HCT116 (cell line): ENCODE measurements around the gene MMP26. TPM values are rescaled to one million over a fixed set of nuclear protein-coding genes. Genes with fewer than 3 reads are reported as not detected.

Experiments used
- ATAC-seq: fragments of 200-7000 bp; cut with Tn5 transposase; 2 replicates; pipeline ENCODE4 v1.9.1; 2020; ENCODE audit warnings: mild to moderate bottlenecking, moderate library complexity
- BruUV-seq: library from RNA; stranded (reverse); fragments of 400-500 nt; replicated peaks from 2 replicates; lab custom pipeline; 2021; lab: Mats Ljungman, UMichigan
- CTCF ChIA-PET: fragments of 300-600 bp; sonication (Branson Sonifier 250); formaldehyde crosslinking; loops from one replicate; lab custom pipeline; 2021; ENCODE audit warnings: antibody characterized with exemption; lab: Charles Lee
- POLR2A ChIA-PET: fragments of 300-600, 350-600 bp; sonication (Branson Sonifier 250); formaldehyde crosslinking; loops from one replicate; lab custom pipeline; 2021; ENCODE audit warnings: antibody characterized with exemption; lab: Charles Lee
- RAD21 ChIA-PET, 2 experiments: fragments of 300-600 bp; sonication (Branson Sonifier 250); formaldehyde crosslinking; loops; one replicate each; lab custom pipeline; 2023; ENCODE audit warnings: low total read pairs in 2 of 2; ENCODE audit not compliant: uncharacterized antibody in 2 of 2, unreplicated experiment in 2 of 2, low non-redundant PET in 1 of 2; lab: Charles Lee
- DNase-seq: peaks from one replicate; pipeline ENCODE4 v3.0.0-alpha.2; 2010; ENCODE audit warnings: low read depth, low spot score
- H2AFZ ChIP-seq: fragments of 200-600 bp; shearing (Covaris generic), sonication (generic); 2 replicates; pipeline ENCODE4 v1.6.1; 2017; ENCODE audit warnings: low read depth, mixed run types, mixed read lengths, antibody characterized with exemption, low read length; ENCODE audit not compliant: poor library complexity, severe bottlenecking
- H3K27ac ChIP-seq: 2 replicates; pipeline ENCODE4 v1.5.1; 2012; ENCODE audit warnings: low read depth, low read length
- H3K27me3 ChIP-seq: fragments of 200-600 bp; sonication (generic); 2 replicates; pipeline ENCODE4 v1.6.1; 2016; ENCODE audit warnings: mixed run types, low read length, mixed read lengths; ENCODE audit not compliant: insufficient read depth
- H3K36me3 ChIP-seq, 2 experiments: fragments of 200-500 bp in 1 of 2; fragments of 200-600 bp in 1 of 2; sonication (Bioruptor generic) in 1 of 2; sonication (generic) in 1 of 2; 2 replicates each; pipeline versions ENCODE4 v1.5.1 to v1.6.1; 2014 to 2016; ENCODE audit warnings: low read length in 2 of 2, inconsistent platforms in 1 of 2, mixed read lengths in 1 of 2, mixed run types in 1 of 2; ENCODE audit not compliant: insufficient read depth in 2 of 2, control insufficient read depth in 1 of 2
- H3K4me1 ChIP-seq, 2 experiments: fragments of 200-600 bp in 1 of 2; sonication (generic) in 1 of 2; 2 replicates each; pipeline versions ENCODE4 v1.5.1 to v1.6.1; 2012 to 2017; ENCODE audit warnings: low read length in 2 of 2, inconsistent platforms in 1 of 2, mild to moderate bottlenecking in 1 of 2, mixed read lengths in 1 of 2, mixed run types in 1 of 2, moderate library complexity in 1 of 2; ENCODE audit not compliant: insufficient read depth in 2 of 2, control insufficient read depth in 1 of 2
- H3K4me2 ChIP-seq: fragments of 200-600 bp; sonication (generic); 2 replicates; pipeline ENCODE4 v1.6.1; 2017; ENCODE audit warnings: mixed run types, low read length, mixed read lengths
- H3K4me3 ChIP-seq, 2 experiments: fragments of 200-600 bp in 1 of 2; sonication (generic) in 1 of 2; replicated peaks in 1 of 2; 2 replicates each; pipeline ENCODE4 v1.5.1; 2011 to 2016; ENCODE audit warnings: low read length in 2 of 2, control low read depth in 1 of 2, low read depth in 1 of 2, mild to moderate bottlenecking in 1 of 2, mixed read lengths in 1 of 2, mixed run types in 1 of 2
- H3K79me2 ChIP-seq: fragments of 200-600 bp; sonication (generic); 2 replicates; pipeline ENCODE4 v1.6.1; 2017; ENCODE audit warnings: mild to moderate bottlenecking, mixed run types, low read length, moderate library complexity, mixed read lengths; ENCODE audit not compliant: insufficient read depth
- H3K9ac ChIP-seq: fragments of 200-600 bp; sonication (generic); 2 replicates; pipeline ENCODE4 v1.6.1; 2016; ENCODE audit warnings: low read length, mixed read lengths
- H3K9me2 ChIP-seq: fragments of 200-600 bp; sonication (generic), shearing (Covaris generic); 2 replicates; pipeline ENCODE4 v1.6.1; 2017; ENCODE audit warnings: mixed run types, mild to moderate bottlenecking, moderate library complexity; ENCODE audit not compliant: insufficient read depth
- H3K9me3 ChIP-seq, 2 experiments: fragments of 200-500 bp in 1 of 2; fragments of 200-600 bp in 1 of 2; sonication (Bioruptor generic) in 1 of 2; sonication (generic) in 1 of 2; 2 replicates each; pipeline ENCODE4 v1.6.1; 2014 to 2017; ENCODE audit warnings: low read length in 2 of 2, mixed read lengths in 2 of 2, inconsistent platforms in 1 of 2, low read depth in 1 of 2, mild to moderate bottlenecking in 1 of 2, mixed run types in 1 of 2, moderate library complexity in 1 of 2; ENCODE audit not compliant: control insufficient read depth in 1 of 2, insufficient read depth in 1 of 2
- H4K20me1 ChIP-seq: fragments of 200-600 bp; sonication (generic), shearing (Covaris generic); 2 replicates; pipeline ENCODE4 v1.6.1; 2017; ENCODE audit warnings: mixed run types, mild to moderate bottlenecking, moderate library complexity; ENCODE audit not compliant: insufficient read depth
- CEBPB ChIP-seq: IDR thresholded peaks from 2 replicates; pipeline ENCODE4 v1.6.1; 2012; ENCODE audit warnings: low read depth
- EGR1 ChIP-seq: IDR thresholded peaks from 2 replicates; pipeline ENCODE4 v1.6.1; 2012; ENCODE audit warnings: low read depth
- FOSL1 ChIP-seq: IDR thresholded peaks from 2 replicates; pipeline ENCODE4 v1.6.1; 2012; ENCODE audit warnings: low read depth
- JUND ChIP-seq: IDR thresholded peaks from 2 replicates; pipeline ENCODE4 v1.6.1; 2012
- POLR2AphosphoS5 ChIP-seq: IDR thresholded peaks from 2 replicates; pipeline ENCODE4 v1.6.1; 2011; ENCODE audit warnings: mild to moderate bottlenecking, low read depth, low read length, moderate library complexity
- SIN3A ChIP-seq: IDR thresholded peaks from 2 replicates; pipeline ENCODE4 v1.6.1; 2012; ENCODE audit warnings: low read depth
- ZNF274 ChIP-seq: fragments of 200-500 bp; sonication (Bioruptor generic); IDR thresholded peaks from 2 replicates; pipeline ENCODE4 v1.6.1; 2014; ENCODE audit warnings: mild to moderate bottlenecking, low read depth, low read length, inconsistent platforms
- intact Hi-C: fragments of 100-400 bp; cut with micrococcal nuclease; formaldehyde crosslinking; loops from 2 replicates; pipeline ENCODE4 v1.10.0; 2022
- total RNA-seq: library from RNA; stranded (reverse); gene quantifications from one replicate; pipeline ENCODE4 v1.2.1, GENCODE V29; 2021; ENCODE audit not compliant: unreplicated experiment
- TF ChIP-seq, protein P1 (sequence below), 3 experiments: fragments of 200-600 bp in 1 of 3; sonication (generic) in 1 of 3; IDR thresholded peaks in 2 of 3; conservative IDR thresholded peaks in 1 of 3; 2 replicates each; pipeline ENCODE4 v1.5.1; 2012 to 2017; ENCODE audit warnings: low read depth in 2 of 3, low read length in 2 of 3, antibody characterized with exemption in 1 of 3, borderline replicate concordance in 1 of 3, control low read depth in 1 of 3, mild to moderate bottlenecking in 1 of 3, mixed read lengths in 1 of 3, mixed run types in 1 of 3, moderate library complexity in 1 of 3; ENCODE audit not compliant: insufficient read depth in 1 of 3
- TF ChIP-seq, protein P2 (sequence below): IDR thresholded peaks from 2 replicates; pipeline ENCODE4 v1.6.1; 2012; ENCODE audit warnings: low read depth
- TF ChIP-seq, protein P3 (sequence below): IDR thresholded peaks from 2 replicates; pipeline ENCODE4 v1.6.1; 2012
- TF ChIP-seq, protein P4 (sequence below): IDR thresholded peaks from 2 replicates; pipeline ENCODE4 v1.6.1; 2011; ENCODE audit warnings: mild to moderate bottlenecking, low read length, moderate library complexity; ENCODE audit not compliant: insufficient replicate concordance; ENCODE audit errors: extremely low read depth
- TF ChIP-seq, protein P5 (sequence below): IDR thresholded peaks from 2 replicates; pipeline ENCODE4 v1.6.1; 2012

MMP26 gene
- total RNA-seq, 1 experiment from 2014 or later = not detected

DNA sequence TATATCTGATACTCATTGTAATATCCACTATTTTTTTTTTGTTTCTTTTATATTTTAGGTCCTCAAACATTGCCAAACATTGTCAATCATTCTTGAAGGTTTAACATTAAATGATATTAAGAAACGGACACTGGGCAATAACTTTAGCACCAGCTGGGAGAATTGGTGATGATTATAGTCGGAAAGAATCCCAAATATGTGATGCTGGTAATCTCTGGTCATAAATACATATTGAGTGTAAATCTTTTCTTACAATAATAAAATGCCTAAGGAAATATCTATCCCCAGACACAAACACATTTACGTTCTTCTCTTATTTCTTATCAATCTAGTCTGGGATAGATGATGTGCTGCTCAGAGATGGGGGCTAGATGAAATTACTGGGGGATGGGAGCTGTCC lies 32.1 kb upstream of the MMP26 start (continued):
- TF ChIP-seq, protein P1, sequence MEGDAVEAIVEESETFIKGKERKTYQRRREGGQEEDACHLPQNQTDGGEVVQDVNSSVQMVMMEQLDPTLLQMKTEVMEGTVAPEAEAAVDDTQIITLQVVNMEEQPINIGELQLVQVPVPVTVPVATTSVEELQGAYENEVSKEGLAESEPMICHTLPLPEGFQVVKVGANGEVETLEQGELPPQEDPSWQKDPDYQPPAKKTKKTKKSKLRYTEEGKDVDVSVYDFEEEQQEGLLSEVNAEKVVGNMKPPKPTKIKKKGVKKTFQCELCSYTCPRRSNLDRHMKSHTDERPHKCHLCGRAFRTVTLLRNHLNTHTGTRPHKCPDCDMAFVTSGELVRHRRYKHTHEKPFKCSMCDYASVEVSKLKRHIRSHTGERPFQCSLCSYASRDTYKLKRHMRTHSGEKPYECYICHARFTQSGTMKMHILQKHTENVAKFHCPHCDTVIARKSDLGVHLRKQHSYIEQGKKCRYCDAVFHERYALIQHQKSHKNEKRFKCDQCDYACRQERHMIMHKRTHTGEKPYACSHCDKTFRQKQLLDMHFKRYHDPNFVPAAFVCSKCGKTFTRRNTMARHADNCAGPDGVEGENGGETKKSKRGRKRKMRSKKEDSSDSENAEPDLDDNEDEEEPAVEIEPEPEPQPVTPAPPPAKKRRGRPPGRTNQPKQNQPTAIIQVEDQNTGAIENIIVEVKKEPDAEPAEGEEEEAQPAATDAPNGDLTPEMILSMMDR (IDR thresholded peaks at IDR 0.05 in 2 of 3, conservative IDR thresholded peaks at IDR 0.05 in 1 of 3; ENCODE audit: borderline replicate concordance in 1 of 3, insufficient read depth in 1 of 3, low read depth in 2 of 3, low read length in 2 of 3) = no peak
- TF ChIP-seq POLR2AphosphoS5 (no peak), EGR1 (no peak)

DNA sequence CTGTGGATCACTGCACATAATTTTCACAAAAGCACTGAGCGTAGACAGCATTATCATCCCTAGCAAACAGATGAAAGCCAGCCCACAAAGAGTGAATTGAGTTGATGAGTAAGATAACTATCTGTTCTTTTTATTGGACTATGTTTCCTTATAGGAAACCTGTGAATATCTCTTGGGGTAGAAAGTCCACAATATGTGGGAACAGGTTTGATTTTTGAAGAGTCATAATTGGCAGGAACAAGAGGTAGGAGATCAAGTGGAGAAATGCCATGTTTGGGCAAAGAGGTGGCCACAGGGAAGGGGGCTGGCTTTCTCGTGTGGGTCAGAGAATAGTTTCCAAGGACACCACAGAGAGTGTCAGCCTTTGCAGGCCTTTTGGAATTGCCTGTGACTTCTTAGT lies 30.8 kb upstream of the MMP26 start:
- TF ChIP-seq, protein P2, sequence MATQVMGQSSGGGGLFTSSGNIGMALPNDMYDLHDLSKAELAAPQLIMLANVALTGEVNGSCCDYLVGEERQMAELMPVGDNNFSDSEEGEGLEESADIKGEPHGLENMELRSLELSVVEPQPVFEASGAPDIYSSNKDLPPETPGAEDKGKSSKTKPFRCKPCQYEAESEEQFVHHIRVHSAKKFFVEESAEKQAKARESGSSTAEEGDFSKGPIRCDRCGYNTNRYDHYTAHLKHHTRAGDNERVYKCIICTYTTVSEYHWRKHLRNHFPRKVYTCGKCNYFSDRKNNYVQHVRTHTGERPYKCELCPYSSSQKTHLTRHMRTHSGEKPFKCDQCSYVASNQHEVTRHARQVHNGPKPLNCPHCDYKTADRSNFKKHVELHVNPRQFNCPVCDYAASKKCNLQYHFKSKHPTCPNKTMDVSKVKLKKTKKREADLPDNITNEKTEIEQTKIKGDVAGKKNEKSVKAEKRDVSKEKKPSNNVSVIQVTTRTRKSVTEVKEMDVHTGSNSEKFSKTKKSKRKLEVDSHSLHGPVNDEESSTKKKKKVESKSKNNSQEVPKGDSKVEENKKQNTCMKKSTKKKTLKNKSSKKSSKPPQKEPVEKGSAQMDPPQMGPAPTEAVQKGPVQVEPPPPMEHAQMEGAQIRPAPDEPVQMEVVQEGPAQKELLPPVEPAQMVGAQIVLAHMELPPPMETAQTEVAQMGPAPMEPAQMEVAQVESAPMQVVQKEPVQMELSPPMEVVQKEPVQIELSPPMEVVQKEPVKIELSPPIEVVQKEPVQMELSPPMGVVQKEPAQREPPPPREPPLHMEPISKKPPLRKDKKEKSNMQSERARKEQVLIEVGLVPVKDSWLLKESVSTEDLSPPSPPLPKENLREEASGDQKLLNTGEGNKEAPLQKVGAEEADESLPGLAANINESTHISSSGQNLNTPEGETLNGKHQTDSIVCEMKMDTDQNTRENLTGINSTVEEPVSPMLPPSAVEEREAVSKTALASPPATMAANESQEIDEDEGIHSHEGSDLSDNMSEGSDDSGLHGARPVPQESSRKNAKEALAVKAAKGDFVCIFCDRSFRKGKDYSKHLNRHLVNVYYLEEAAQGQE = no peak
- TF ChIP-seq SIN3A = no peak
- TF ChIP-seq CEBPB = no peak
- no peak for TF ChIP-seq ZNF274
- TF ChIP-seq JUND = no peak
- TF ChIP-seq, protein P3, sequence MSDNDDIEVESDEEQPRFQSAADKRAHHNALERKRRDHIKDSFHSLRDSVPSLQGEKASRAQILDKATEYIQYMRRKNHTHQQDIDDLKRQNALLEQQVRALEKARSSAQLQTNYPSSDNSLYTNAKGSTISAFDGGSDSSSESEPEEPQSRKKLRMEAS = no peak
- TF ChIP-seq POLR2AphosphoS5 = no peak
- TF ChIP-seq FOSL1 = no peak
- TF ChIP-seq, protein P4, sequence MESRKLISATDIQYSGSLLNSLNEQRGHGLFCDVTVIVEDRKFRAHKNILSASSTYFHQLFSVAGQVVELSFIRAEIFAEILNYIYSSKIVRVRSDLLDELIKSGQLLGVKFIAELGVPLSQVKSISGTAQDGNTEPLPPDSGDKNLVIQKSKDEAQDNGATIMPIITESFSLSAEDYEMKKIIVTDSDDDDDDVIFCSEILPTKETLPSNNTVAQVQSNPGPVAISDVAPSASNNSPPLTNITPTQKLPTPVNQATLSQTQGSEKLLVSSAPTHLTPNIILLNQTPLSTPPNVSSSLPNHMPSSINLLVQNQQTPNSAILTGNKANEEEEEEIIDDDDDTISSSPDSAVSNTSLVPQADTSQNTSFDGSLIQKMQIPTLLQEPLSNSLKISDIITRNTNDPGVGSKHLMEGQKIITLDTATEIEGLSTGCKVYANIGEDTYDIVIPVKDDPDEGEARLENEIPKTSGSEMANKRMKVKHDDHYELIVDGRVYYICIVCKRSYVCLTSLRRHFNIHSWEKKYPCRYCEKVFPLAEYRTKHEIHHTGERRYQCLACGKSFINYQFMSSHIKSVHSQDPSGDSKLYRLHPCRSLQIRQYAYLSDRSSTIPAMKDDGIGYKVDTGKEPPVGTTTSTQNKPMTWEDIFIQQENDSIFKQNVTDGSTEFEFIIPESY = no peak
- TF ChIP-seq, protein P5, sequence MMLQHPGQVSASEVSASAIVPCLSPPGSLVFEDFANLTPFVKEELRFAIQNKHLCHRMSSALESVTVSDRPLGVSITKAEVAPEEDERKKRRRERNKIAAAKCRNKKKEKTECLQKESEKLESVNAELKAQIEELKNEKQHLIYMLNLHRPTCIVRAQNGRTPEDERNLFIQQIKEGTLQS = no peak
- intact Hi-C loops = no loop called here
- Histone ChIP-seq H3K9me3 (no peaks in the 10 kb centered on the region), H3K9ac (no peak overlapping the region), H3K79me2 (no peaks in the 10 kb centered on the region), H3K4me3 (no peak overlapping the region), H3K9me2 (no peaks in the 10 kb centered on the region), H3K36me3 (no peaks in the 10 kb centered on the region), H3K4me2 (no peak overlapping the region), H3K4me1 (no peaks in the 10 kb centered on the region), H4K20me1 (no peaks in the 10 kb centered on the region), H2AFZ (no peak overlapping the region), H3K27me3 (peaks cover 39% of the 10 kb centered on the region), H3K27ac (no peak overlapping the region)
- ChIA-PET POLR2A (no interaction called here), RAD21 (no interaction called here), CTCF (no interaction called here)
- no TSS peak for BruUV-seq
- no peak for ATAC-seq
- DNase-seq = no peak
